GOT3 (cell line): Measurements from ENCODE around the gene WDR1.
A peak's percentile ranks its signal among the peaks of the same experiment; 100 is the strongest.

Experiments
- DNase-seq: peaks from one replicate; lab custom pipeline; 2025; ENCODE audit warnings: mixed read lengths; lab: John Stamatoyannopoulos, UW

The WDR1 gene

GRCh38 chr4:10099499-10100325, 16.9 kb downstream of the WDR1 start:
- no peak for DNase-seq

- DNase-seq, result no peak
These were observed 17.8 kb downstream of the WDR1 start for GRCh38 chr4:10098780-10099160.

- DNase-seq, result no peak
These were observed 18.5 kb downstream of the WDR1 start for GRCh38 chr4:10097906-10098779.

- no peak for DNase-seq
These were observed 19.6 kb downstream of the WDR1 start for GRCh38 chr4:10096978-10097335.

GRCh38 chr4:10096201-10096977, 20.2 kb downstream of the WDR1 start:
- peak; percentile 31 for DNase-seq

- DNase-seq, result no peak
These were observed 21.2 kb downstream of the WDR1 start for GRCh38 chr4:10095296-10095991.

- no peak for DNase-seq
These were observed 21.8 kb downstream of the WDR1 start for GRCh38 chr4:10094841-10095240.

GRCh38 chr4:10093801-10094552, 22.6 kb downstream of the WDR1 start:
- no peak for DNase-seq

- DNase-seq, result no peak
These were observed 23.4 kb downstream of the WDR1 start for GRCh38 chr4:10093271-10093621.

GRCh38 chr4:10092481-10093270, 23.9 kb downstream of the WDR1 start:
- no peak for DNase-seq

GRCh38 chr4:10091531-10092181, 24.9 kb downstream of the WDR1 start:
- DNase-seq, result no peak

GRCh38 chr4:10090467-10091250, 25.9 kb downstream of the WDR1 start:
- DNase-seq, result no peak

GRCh38 chr4:10089346-10089745, 27.3 kb downstream of the WDR1 start:
- no peak for DNase-seq

- no peak for DNase-seq
These were observed 28.2 kb downstream of the WDR1 start for GRCh38 chr4:10088135-10089010.

- DNase-seq, result no peak
These were observed 29.3 kb downstream of the WDR1 start for GRCh38 chr4:10087152-10087791.

GRCh38 chr4:10086506-10087120, 30.0 kb downstream of the WDR1 start:
- no peak for DNase-seq
